HG02571 (cell line): Measurements from ENCODE around the gene TNFAIP1.

Experiments
- ATAC-seq: cut with Tn5 transposase; IDR thresholded peaks from one replicate; pipeline ENCODE4 v1.9.1; 2021; ENCODE audit warnings: mild to moderate bottlenecking, moderate library complexity; ENCODE audit not compliant: unreplicated experiment

TNFAIP1 gene

DNA sequence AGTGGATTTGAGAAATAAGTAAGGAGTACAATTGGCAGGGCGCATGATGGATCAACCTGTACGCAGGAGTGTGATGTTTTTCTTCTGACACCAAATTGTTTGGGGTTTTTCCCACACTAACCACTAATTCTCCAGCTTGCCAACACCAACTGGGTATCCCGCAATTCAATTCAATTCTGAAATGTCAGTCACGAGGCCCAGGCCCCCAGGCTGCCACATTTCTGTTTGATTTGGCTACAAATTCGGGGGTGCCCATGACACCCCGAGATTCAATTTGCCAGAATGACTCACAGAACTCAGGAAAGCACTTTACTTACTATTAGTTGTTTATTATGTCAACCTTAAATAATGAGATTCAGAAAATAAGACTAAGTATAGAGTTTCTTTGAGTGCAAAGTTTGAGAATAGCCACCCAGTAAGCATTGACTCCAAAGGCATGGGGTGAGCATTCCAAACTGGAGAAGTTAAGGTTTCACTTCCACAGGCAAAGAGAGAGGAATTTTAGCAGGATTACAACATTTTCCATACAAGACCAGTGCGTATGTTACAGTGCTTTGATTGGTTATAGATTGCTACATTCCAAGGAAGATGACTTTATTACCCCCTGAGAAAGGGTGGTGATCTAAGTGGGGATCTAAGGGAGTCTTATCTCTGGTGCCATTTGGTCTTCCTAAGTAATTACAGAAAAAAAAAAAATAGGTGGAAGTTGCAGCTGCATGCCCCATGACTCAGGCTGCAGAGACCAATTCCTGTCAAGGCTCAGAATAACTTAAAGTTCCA lies 59.0 kb downstream of the TNFAIP1 start:
- no peak for ATAC-seq

DNA sequence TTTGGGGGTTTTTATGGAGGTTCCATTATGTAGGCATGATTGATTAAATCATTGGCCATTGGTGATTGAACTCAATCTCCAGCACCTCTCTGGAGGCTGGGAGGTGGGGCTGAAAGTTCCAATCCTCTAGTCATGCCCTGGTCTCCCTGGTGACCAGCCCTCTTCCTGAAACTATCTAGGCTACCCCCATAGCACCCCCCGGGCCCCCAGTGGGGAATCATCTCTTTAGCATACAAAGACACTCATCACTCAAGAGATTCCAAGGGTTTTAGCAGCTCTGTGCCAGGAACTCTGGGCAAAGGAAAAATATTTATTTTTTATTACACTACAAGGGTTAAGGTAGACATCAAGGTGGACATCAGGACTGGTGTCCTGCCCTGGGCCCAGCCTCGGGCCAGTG lies 59.9 kb downstream of the TNFAIP1 start:
- ATAC-seq = no peak

DNA sequence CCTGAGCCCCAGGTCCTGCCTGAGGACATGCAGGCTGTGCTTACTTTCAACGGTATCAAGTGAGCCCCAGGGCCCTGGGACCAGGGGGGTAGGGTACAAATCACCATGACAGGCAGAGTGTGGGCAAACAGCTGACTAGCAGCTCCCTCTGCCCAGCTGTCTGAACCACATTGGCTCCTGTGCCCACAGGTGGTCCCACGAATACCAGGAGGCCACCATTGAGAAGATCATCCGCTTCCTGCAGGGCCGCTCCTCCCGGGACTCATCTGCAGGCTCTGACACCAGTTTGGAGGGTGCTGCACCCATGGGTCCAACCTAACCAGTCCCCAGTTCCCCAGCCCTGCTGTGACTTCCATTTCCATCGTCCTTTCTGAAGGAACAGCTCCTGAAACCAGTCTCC lies 60.4 kb downstream of the TNFAIP1 start:
- no peak for ATAC-seq
